ENCODE data around the gene LYRM2. TPM values are rescaled to one million over a fixed set of nuclear protein-coding genes. Genes with fewer than 3 reads are reported as not detected.

Gene LYRM2
- 8.1 TPM for total RNA-seq

GRCh38 chr6:89638320-89639195 lies at the start of gene LYRM2:
Gene LYRM2, minus strand, starts transcription at chr6:89638747. Its CDS starts 31 bp downstream, at chr6:89638716.
- peak; percentile 85 to 95 (median 91) for DNase-seq (ENCODE audit: low read depth in 2 of 3, low spot score in 2 of 3)

GRCh38 chr6:89688328-89688727 lies 49.8 kb upstream of the LYRM2 start:
- no peak for DNase-seq (ENCODE audit: low read depth in 2 of 3, low spot score in 2 of 3)

- DNase-seq (ENCODE audit: low read depth in 2 of 3, low spot score in 2 of 3), result no peak
These were observed 46.8 kb upstream of the LYRM2 start for GRCh38 chr6:89685311-89685710.

- DNase-seq (ENCODE audit: low read depth in 2 of 3, low spot score in 2 of 3), result no peak
These were observed 44.4 kb upstream of the LYRM2 start for GRCh38 chr6:89682991-89683390.

- DNase-seq (ENCODE audit: low read depth in 2 of 3, low spot score in 2 of 3), result no peak
These were observed 43.5 kb upstream of the LYRM2 start for GRCh38 chr6:89681983-89682564.

GRCh38 chr6:89680551-89680950 lies 42.0 kb upstream of the LYRM2 start:
- DNase-seq (ENCODE audit: low read depth in 2 of 3, low spot score in 2 of 3), result no peak

GRCh38 chr6:89680150-89680549 lies 41.6 kb upstream of the LYRM2 start:
- peak in 2 of 3 donors; percentile 3 to 15 for DNase-seq (ENCODE audit: low read depth in 2 of 3, low spot score in 2 of 3)

- DNase-seq (ENCODE audit: low read depth in 2 of 3, low spot score in 2 of 3), result no peak
These were observed 40.9 kb upstream of the LYRM2 start for GRCh38 chr6:89679215-89680120.

- no peak for DNase-seq (ENCODE audit: low read depth in 2 of 3, low spot score in 2 of 3)
These were observed 40.0 kb upstream of the LYRM2 start for GRCh38 chr6:89678531-89678930.

GRCh38 chr6:89675949-89676748 lies 37.6 kb upstream of the LYRM2 start:
- no peak for DNase-seq (ENCODE audit: low read depth in 2 of 3, low spot score in 2 of 3)

GRCh38 chr6:89670935-89671565 lies 32.5 kb upstream of the LYRM2 start:
- DNase-seq (ENCODE audit: low read depth in 2 of 3, low spot score in 2 of 3), result no peak

GRCh38 chr6:89669002-89669401 lies 30.5 kb upstream of the LYRM2 start:
- no peak for DNase-seq (ENCODE audit: low read depth in 2 of 3, low spot score in 2 of 3)

GRCh38 chr6:89667872-89668556 lies 29.5 kb upstream of the LYRM2 start:
- DNase-seq (ENCODE audit: low read depth in 2 of 3, low spot score in 2 of 3), result no peak

- no peak for DNase-seq (ENCODE audit: low read depth in 2 of 3, low spot score in 2 of 3)
These were observed 24.2 kb upstream of the LYRM2 start for GRCh38 chr6:89662659-89663223.

GRCh38 chr6:89661559-89661958 lies 23.0 kb upstream of the LYRM2 start:
- DNase-seq (ENCODE audit: low read depth in 2 of 3, low spot score in 2 of 3), result no peak

- no peak for DNase-seq (ENCODE audit: low read depth in 2 of 3, low spot score in 2 of 3)
These were observed 22.4 kb upstream of the LYRM2 start for GRCh38 chr6:89660981-89661380.

- no peak for DNase-seq (ENCODE audit: low read depth in 2 of 3, low spot score in 2 of 3)
These were observed 19.1 kb upstream of the LYRM2 start for GRCh38 chr6:89657445-89658158.

GRCh38 chr6:89655122-89655521 lies 16.6 kb upstream of the LYRM2 start:
- DNase-seq (ENCODE audit: low read depth in 2 of 3, low spot score in 2 of 3), result no peak
